Limb (tissue), 2 donors: Measurements from ENCODE around the gene ZNF77.
"Not testable (repeated sequence)": the region's sequence is repeated elsewhere in the genome, so short reads cannot be mapped to it uniquely, and the experiment has no call there.

ENCODE experiments used
- DNase-seq, 2 donors: peaks; one replicate each; pipeline ENCODE4 v3.0.0-alpha.2; 2016; ENCODE audit errors: extremely low spot score in 2 of 2

ZNF77 gene

GRCh38 chr19:2970201-2970835, 25.5 kb upstream of the ZNF77 start:
- no peak for DNase-seq

DNA sequence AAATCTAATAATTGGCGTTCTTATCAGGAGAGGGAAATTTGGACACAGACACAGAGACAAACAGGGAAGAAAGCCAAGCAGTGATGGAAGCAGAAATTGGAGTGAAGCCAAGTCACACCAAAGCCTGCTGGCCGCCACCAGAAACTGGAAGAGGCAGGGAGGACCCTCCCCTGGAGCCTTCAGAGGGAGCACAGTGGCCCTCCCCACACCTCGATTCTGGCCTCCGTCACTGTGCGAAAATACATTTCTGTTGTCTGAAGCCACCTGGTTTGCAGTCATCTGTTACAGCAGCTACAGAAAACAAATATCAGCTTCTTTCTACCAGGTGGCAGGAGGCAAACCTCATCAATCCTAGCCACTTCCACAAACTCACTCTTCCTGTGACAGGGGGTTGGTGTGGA, 24.3 kb upstream of the ZNF77 start:
- DNase-seq = peak; percentile 56 to 66

GRCh38 chr19:2967972-2968371, 23.2 kb upstream of the ZNF77 start:
- no peak for DNase-seq

- DNase-seq = no peak
Observed at GRCh38 chr19:2964874-2965273, 20.1 kb upstream of the ZNF77 start.

DNA sequence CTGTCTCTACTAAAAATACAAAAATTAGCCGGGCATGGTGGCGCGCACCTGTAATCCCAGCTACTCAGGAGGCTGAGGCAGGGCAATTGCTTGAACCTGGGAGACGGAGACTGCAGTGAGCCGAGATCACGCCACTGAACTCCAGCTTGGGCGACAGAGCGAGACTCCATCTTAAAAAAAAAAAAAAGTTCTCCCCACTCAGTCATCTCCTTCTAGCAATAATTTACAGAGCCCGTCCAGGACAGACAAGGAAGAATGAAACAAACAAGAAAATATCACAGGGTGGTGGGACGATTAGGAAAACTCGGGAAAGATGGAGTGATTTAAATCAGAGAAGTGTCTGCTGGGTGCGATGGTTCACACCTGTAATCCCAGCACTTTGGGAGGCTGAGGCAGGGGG, 18.9 kb upstream of the ZNF77 start:
- not testable (repeated sequence) for DNase-seq

DNA sequence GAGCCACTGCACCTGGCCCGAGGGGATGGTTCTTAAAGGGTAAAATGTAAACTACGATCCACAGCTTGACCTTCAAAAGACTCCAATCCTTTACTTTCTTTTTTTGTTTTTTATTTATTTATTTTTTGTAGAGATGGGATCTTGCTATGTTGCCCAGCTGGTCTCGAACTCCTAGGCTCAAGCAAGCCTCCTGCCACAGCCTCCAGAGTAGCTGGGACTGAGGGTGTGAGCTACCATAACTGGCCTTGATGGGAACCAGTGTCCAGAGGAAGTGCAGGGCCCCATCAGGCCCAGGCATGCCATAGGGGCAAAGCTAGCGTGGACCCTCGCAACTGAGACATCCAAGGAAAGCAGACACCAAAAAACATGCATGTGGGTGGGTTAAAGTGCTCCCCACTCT, 18.4 kb upstream of the ZNF77 start:
- no peak for DNase-seq

DNA sequence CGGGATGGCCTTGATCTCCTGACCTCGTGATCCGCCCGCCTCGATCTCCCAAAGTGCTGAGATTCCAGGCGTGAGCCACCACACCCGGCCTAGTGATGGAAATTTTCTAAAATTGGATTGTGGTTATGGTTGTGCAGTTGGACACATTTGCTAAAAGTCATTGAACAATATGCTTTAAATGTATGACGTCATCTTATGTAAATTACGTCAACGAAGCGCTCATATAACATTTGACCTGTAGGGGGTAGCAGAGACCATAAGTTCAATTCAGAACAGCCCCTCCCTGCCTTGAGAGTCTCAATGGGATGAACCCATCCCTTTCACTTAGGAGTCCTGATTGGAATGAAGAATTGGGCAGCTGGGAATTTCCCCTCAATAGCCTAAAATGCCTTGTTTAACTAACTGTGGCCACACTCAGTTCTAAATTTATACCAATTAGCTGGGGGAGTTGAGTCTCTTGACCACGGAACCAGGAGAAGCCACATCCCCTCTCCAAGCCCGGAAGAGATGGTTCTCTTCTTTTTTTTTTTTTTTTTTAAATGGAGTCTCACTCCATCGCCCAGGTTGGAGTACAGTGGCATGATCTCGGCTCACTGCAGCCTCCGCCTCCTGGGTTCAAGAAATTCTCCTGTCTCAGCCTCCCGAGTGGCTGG, 17.4 kb upstream of the ZNF77 start:
- peak; percentile 61 to 88 for DNase-seq

DNA sequence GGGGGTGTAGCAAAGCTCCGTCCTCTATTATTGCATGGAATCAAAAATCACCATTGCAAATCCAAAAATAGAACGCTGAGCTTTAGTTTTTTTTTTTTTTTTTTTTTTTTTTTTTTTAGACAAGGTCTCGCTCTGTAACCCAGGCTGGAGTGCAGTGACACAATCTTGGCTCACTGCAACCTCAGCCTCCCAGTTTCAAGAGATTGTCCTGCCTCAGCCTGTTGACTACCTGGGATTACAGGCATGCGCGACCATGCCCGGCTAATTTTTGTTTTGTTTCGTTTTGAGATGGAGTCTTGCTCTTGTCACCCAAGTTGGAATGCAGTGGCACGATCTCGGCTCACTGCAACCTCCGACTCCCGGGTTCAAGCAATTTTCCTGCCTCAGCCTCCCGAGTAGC, 15.3 kb upstream of the ZNF77 start:
- no peak for DNase-seq

GRCh38 chr19:2957160-2957559, 12.4 kb upstream of the ZNF77 start:
- no peak for DNase-seq

- no peak for DNase-seq
Observed at GRCh38 chr19:2952953-2953481, 8.2 kb upstream of the ZNF77 start.

DNA sequence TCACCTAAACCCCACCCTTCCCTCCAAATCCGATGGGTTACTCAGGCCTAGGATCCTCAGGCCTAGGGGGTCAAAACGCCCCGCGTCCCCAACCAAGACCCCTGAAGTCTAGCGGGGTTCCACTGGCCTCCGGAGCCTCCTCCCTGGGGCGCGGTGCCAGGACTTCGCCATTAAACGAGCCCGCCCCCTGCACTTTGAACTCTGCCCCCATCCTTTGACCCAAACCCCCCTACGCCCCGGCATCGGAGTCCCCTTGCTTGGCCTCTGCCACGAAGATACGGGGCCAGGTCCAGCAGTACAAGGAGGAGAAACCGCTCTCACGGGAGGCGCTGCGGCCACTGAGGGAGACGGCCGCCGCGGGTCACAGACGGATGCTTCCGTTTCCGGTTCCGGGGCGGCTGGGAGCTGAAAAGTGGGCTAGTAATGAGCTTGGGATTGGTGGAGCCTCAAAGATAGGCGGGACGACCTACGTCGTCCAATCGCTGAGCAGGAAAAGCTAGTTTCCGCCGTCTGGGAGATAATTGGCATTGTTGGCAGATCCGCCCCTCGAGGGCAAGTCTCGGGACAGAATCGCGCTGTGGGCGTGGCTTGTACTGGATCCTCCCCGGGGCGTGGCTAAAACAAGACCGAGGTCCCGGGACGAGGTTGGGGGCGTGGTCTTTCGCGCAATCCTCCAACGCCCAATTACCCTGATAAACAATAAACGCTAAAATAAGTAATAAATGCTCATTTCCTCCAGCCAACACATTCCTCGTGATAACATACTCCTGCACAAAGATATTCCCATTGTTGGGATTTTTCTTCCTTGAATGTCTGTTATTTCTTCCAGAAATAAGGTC, 5.7 kb upstream of the ZNF77 start:
- DNase-seq = peak; percentile 100

- DNase-seq = no peak
Observed at GRCh38 chr19:2949939-2950285, 5.1 kb upstream of the ZNF77 start.

DNA sequence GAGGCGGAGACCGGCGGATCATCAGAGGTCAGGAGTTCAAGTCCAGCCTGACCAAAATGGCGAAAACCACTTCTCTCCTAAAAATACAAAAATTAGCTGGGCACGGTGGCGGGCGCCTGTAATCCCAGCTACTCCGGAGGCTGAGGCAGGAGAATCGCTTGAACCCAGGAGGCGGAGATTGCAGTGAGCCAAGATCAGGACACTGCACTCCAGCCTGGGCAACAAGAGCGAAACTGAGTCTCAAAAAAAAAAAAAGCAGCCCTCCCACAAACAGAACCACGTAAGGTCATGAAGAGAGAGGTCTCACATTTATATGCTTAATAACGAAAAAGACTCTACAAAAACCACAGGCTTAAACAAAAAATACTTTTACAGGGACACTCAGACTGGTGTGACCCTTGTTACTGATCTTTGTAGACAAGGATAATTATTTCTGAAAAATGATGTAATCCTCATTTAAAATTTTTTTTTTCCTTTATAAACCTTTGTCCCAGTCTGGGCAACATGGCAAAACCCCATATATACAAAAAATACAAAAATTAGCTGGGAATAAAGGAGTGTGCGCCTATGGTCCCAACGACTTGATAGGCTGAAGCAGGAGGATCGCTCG, 909 bp upstream of the ZNF77 start:
- no peak for DNase-seq

DNA sequence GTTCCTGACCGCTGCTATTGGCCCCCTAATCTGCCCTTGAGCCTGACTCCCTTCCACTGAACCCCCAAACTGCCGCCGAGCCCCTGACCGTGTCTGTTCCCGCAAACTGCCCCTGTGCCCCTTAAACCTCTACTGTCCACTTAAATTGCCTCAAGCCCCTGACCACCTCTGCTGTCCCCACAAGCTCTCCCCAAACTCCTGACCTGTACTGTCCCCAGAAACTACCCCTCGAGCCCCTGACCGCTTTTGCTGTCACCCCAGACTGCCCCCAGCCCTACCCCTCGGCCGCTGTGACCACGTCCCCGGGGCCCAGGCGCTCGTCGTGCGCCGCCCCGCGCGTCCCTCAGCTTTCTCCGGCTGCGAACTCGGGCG, 382 bp downstream of the ZNF77 start:
- DNase-seq = no peak

DNA sequence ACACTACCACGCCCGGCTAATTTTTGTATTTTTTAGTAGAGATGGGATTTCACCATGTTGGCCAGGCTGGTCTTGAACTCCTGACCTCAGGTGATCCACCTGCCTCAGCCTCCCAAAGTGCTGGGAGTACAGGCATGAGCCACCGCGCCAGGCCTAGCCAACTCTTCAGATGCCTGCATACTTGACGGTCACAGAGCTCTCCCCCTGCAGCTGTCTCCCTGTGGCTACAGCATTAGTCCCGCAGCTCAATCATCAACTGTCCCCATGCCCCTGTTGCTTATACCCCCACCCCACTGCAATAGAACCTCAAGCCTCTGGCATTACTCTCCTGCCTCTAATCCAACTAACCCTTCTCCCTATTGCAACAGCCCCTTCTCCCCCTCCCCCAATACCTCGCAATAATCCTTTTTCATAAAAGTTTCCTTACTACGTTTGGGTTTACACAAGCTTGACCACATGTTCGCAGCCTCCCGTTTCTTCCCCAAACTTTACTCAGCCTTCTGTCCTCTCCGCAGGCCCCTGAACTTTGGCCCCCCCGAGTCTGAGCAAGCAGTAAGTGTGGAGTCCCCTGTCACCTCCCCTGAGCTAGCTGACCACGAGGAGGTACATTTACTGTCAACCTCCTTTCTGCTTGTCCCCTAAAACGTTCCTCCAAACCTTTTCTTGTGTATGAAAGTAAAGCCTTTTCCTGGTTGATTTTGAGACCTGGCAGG, 1.7 kb downstream of the ZNF77 start:
- DNase-seq = no peak

DNA sequence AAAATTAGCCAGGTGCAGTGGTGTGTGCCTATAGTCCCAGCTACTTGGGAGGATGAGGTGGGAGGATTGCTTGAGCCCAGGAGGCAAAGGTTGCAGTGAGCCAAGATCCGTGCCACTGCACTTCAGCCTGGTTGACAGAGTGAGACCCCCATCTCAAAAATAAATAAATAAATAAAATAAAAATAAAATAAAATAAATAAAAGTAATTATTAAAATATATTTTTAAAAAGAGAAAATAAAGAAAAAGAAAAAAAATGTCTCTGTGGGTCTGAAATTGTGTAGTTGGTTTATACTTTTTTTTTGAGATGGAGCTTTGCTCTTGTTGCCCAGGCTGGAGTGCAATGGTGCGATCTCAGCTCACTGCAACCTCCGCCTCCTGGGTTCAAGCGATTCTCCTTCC, 8.9 kb downstream of the ZNF77 start:
- not testable (repeated sequence) for DNase-seq

DNA sequence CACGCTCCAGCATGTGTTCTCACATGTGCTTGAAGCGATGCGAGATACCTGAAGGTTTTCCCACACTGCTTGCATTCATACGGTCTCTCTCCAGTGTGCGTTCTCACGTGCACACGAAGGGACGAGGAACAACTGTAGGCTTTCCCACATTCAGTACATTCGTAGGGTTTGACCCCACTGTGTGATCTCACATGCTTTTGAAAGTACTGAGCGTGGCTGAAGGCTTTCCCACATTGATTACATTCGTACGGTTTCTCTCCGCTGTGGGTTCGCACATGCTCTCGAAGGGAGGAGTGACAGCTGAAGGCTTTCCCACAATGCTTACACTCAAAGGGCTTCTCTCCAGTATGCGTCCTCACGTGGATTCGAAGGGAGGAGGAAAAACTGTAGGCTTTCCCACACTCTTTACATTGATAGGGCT, 11.3 kb downstream of the ZNF77 start:
- no peak for DNase-seq

DNA sequence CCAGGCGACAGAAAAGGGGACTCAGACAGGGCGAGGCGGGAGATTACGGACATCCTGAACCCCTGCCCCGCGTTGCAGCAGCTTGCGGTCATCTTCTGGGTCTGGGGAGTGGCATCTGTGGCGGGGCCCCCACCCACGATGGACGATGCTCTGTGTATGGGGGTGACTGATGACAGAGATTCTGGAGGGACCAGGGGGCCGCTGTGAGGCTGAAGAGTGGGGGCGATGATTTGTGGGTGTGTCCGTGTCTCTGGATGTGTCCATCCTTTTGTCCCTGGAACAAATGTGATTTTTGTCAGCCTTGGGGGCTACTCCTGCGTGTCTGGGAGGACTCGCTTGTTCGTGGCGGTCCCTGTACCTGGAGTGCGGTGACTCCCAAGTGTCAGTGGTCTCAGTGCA, 17.7 kb downstream of the ZNF77 start:
- DNase-seq = no peak

- DNase-seq = no peak
Observed at GRCh38 chr19:2926341-2927031, 18.3 kb downstream of the ZNF77 start.

- peak in 1 of 2 donors; percentile 38 for DNase-seq
Observed at GRCh38 chr19:2923510-2923909, 21.3 kb downstream of the ZNF77 start.

DNA sequence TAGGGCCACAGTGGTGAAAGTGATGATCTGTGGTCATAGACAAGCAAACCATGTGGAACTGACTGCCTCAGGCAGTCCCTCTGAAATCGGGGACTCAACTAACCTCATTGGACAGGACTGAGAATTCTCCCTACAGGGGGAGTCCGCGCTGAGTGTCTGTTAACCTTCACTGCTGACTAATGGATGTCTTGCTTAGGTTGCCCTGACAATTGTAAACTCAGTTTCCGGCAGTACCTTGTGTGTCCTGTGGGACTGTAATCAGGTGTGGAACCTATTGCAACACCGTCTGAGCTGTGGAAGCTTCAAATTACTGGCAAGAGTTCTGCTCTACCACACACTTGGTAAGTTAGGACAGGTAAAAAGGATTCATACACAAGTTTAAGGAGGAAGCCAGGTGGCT, 21.8 kb downstream of the ZNF77 start:
- no peak for DNase-seq
